ENCODE results near the gene RAN. TPM values are rescaled to one million over a fixed set of nuclear protein-coding genes. Genes with fewer than 3 reads are reported as not detected.

Gene RAN
- total and polyA plus RNA-seq, 9 of the 15 experiments (the other 6 are each of a cell fraction or from before 2014, with no cell fraction given), result 1,687 to 3,820 (median 2,300) TPM

DNA sequence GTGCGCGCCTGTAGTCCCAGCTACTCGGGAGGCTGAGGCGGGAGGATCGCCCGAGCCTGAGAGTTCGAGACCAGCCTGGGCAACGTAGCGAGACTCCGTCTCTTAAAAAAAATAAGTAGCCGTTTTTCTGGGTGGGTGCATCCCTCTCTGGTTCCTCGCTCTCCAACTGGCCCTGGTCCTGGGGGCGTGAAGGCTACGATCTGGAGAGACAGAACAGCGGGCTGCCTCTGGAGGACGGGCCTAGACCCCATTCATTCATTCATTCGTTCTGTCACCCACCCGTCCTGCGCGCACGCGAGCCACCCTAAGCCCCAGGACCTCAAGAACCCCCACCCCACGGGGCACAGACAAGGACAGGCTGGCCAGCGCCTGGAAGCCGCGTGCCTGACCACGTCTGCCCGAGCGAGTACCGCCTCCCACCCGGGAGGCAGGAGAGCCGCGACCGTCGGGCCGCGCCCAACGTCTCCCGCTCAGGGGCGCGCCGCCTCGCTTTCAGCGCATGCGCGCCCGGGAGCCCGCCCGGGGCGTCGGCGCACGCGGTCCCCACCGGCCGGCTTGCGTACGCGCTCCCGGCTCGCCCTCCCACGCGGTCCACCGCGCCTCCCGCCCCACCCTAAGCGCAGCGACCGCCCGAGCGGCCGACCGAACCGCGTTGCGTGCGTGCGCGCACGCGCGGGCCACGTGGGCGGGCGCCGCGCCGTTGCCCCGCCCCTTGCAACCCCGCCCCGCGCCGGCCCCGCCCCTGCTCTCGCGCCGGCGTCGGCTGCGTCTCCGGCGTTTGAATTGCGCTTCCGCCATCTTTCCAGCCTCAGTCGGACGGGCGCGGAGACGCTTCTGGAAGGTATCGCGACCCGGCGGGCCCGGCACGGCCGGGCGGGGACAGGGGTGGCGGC lies at the start of gene RAN (continued):
- TF ChIP-seq, protein P1, sequence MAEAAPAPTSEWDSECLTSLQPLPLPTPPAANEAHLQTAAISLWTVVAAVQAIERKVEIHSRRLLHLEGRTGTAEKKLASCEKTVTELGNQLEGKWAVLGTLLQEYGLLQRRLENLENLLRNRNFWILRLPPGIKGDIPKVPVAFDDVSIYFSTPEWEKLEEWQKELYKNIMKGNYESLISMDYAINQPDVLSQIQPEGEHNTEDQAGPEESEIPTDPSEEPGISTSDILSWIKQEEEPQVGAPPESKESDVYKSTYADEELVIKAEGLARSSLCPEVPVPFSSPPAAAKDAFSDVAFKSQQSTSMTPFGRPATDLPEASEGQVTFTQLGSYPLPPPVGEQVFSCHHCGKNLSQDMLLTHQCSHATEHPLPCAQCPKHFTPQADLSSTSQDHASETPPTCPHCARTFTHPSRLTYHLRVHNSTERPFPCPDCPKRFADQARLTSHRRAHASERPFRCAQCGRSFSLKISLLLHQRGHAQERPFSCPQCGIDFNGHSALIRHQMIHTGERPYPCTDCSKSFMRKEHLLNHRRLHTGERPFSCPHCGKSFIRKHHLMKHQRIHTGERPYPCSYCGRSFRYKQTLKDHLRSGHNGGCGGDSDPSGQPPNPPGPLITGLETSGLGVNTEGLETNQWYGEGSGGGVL (CRISPR knock-in tag; IDR thresholded peaks at IDR 0.05), result no peak
- TF ChIP-seq, protein P2, sequence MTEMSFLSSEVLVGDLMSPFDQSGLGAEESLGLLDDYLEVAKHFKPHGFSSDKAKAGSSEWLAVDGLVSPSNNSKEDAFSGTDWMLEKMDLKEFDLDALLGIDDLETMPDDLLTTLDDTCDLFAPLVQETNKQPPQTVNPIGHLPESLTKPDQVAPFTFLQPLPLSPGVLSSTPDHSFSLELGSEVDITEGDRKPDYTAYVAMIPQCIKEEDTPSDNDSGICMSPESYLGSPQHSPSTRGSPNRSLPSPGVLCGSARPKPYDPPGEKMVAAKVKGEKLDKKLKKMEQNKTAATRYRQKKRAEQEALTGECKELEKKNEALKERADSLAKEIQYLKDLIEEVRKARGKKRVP (CRISPR knock-in tag; IDR thresholded peaks at IDR 0.05), result no peak
- TF ChIP-seq ERF (CRISPR knock-in tag; IDR thresholded peaks at IDR 0.05) (peak; percentile 77; the same call in 1 of the 2 replicates), TCF3 (CRISPR knock-in tag; IDR thresholded peaks at IDR 0.05) (peak; percentile 17; the same call in 1 of the 2 replicates), CBFA2T3 (IDR thresholded peaks at IDR 0.05) (no peak), KDM1A (IDR thresholded peaks at IDR 0.05) (peak in 1 of 2 experiments; percentile 40; a peak in 1 of 4 replicates), CCNT2 (IDR thresholded peaks at IDR 0.05; ENCODE audit: borderline replicate concordance, extremely low read depth, insufficient read length, low read depth, low read length) (peak; percentile 87), ZNF79 (CRISPR knock-in tag; IDR thresholded peaks at IDR 0.05; ENCODE audit: low read depth) (no peak), U2AF2 (optimal IDR thresholded peaks at IDR 0.05; ENCODE audit: low read depth, low read length) (no peak), RBM25 (IDR thresholded peaks at IDR 0.05; ENCODE audit: low read depth, low read length, severe bottlenecking) (no peak), SRSF1 (IDR thresholded peaks at IDR 0.05; ENCODE audit: low read depth, low read length) (no peak)
- TF ChIP-seq, protein P3, sequence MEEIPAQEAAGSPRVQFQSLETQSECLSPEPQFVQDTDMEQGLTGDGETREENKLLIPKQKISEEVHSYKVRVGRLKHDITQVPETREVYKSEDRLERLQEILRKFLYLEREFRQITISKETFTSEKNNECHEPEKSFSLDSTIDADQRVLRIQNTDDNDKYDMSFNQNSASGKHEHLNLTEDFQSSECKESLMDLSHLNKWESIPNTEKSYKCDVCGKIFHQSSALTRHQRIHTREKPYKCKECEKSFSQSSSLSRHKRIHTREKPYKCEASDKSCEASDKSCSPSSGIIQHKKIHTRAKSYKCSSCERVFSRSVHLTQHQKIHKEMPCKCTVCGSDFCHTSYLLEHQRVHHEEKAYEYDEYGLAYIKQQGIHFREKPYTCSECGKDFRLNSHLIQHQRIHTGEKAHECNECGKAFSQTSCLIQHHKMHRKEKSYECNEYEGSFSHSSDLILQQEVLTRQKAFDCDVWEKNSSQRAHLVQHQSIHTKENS (CRISPR knock-in tag; IDR thresholded peaks at IDR 0.05), result no peak
- TF ChIP-seq, protein P4, sequence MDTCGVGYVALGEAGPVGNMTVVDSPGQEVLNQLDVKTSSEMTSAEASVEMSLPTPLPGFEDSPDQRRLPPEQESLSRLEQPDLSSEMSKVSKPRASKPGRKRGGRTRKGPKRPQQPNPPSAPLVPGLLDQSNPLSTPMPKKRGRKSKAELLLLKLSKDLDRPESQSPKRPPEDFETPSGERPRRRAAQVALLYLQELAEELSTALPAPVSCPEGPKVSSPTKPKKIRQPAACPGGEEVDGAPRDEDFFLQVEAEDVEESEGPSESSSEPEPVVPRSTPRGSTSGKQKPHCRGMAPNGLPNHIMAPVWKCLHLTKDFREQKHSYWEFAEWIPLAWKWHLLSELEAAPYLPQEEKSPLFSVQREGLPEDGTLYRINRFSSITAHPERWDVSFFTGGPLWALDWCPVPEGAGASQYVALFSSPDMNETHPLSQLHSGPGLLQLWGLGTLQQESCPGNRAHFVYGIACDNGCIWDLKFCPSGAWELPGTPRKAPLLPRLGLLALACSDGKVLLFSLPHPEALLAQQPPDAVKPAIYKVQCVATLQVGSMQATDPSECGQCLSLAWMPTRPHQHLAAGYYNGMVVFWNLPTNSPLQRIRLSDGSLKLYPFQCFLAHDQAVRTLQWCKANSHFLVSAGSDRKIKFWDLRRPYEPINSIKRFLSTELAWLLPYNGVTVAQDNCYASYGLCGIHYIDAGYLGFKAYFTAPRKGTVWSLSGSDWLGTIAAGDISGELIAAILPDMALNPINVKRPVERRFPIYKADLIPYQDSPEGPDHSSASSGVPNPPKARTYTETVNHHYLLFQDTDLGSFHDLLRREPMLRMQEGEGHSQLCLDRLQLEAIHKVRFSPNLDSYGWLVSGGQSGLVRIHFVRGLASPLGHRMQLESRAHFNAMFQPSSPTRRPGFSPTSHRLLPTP (IDR thresholded peaks at IDR 0.05; ENCODE audit: borderline replicate concordance, extremely low read depth, insufficient read length), result no peak
- TF ChIP-seq, protein P5, sequence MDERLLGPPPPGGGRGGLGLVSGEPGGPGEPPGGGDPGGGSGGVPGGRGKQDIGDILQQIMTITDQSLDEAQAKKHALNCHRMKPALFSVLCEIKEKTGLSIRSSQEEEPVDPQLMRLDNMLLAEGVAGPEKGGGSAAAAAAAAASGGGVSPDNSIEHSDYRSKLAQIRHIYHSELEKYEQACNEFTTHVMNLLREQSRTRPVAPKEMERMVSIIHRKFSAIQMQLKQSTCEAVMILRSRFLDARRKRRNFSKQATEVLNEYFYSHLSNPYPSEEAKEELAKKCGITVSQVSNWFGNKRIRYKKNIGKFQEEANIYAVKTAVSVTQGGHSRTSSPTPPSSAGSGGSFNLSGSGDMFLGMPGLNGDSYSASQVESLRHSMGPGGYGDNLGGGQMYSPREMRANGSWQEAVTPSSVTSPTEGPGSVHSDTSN (CRISPR knock-in tag; IDR thresholded peaks at IDR 0.05; ENCODE audit: low read depth), result no peak
- TF ChIP-seq, protein P5 (tag; conservative IDR thresholded peaks at IDR 0.05; ENCODE audit: low read depth), result no peak

All from K562 (cell line).